Measurements from ENCODE around the gene ARHGEF7. TPM values are rescaled to one million over a fixed set of nuclear protein-coding genes. Genes with fewer than 3 reads are reported as not detected.

ARHGEF7 gene
- polyA plus RNA-seq, 1 experiment: 32.0 TPM

- no peak for TF ChIP-seq CTCF (IDR thresholded peaks at IDR 0.05; ENCODE audit: insufficient read depth, low read depth, low read length)
- DNase-seq (ENCODE audit: low read depth): no peak
- CTCF ChIA-PET: no interaction called here
- Histone ChIP-seq H3K27me3 (ENCODE audit: control insufficient read depth, insufficient read depth, low read length) (no peaks in the 10 kb centered on the region), H3K36me3 (ENCODE audit: control insufficient read depth, insufficient read depth, low read length) (no peaks in the 10 kb centered on the region), H3K4me3 (ENCODE audit: low read depth, low read length) (no peak overlapping the region)
- POLR2A ChIA-PET: no interaction called here
Measured at GRCh38 chr13:111346101-111346680, 231.1 kb downstream of the ARHGEF7 start.

- no peak for DNase-seq (ENCODE audit: low read depth)
- H3K27me3 ChIP-seq (ENCODE audit: control insufficient read depth, insufficient read depth, low read length): no peaks in the 10 kb centered on the region
- no peak for TF ChIP-seq CTCF (IDR thresholded peaks at IDR 0.05; ENCODE audit: insufficient read depth, low read depth, low read length)
- CTCF ChIA-PET: no interaction called here
- POLR2A ChIA-PET: no interaction called here
- H3K4me3 ChIP-seq (ENCODE audit: low read depth, low read length): no peak overlapping the region
- no peaks in the 10 kb centered on the region for H3K36me3 ChIP-seq (ENCODE audit: control insufficient read depth, insufficient read depth, low read length)
Measured at GRCh38 chr13:111347438-111347837, 232.3 kb downstream of the ARHGEF7 start.

- H3K36me3 ChIP-seq (ENCODE audit: control insufficient read depth, insufficient read depth, low read length): no peaks in the 10 kb centered on the region
- no peak for DNase-seq (ENCODE audit: low read depth)
- TF ChIP-seq CTCF (IDR thresholded peaks at IDR 0.05; ENCODE audit: insufficient read depth, low read depth, low read length): no peak
- peaks cover 3% of the 10 kb centered on the region for H3K27me3 ChIP-seq (ENCODE audit: control insufficient read depth, insufficient read depth, low read length)
- CTCF ChIA-PET: no interaction called here
- POLR2A ChIA-PET: no interaction called here
- H3K4me3 ChIP-seq (ENCODE audit: low read depth, low read length): no peak overlapping the region
Measured at GRCh38 chr13:111353508-111353907, 238.4 kb downstream of the ARHGEF7 start.

- no peak for DNase-seq (ENCODE audit: low read depth)
- POLR2A ChIA-PET: no interaction called here
- CTCF ChIA-PET: no interaction called here
- Histone ChIP-seq H3K27me3 (ENCODE audit: control insufficient read depth, insufficient read depth, low read length) (peaks cover 3% of the 10 kb centered on the region), H3K4me3 (ENCODE audit: low read depth, low read length) (no peak overlapping the region), H3K36me3 (ENCODE audit: control insufficient read depth, insufficient read depth, low read length) (no peaks in the 10 kb centered on the region)
- TF ChIP-seq CTCF (IDR thresholded peaks at IDR 0.05; ENCODE audit: insufficient read depth, low read depth, low read length): no peak
Measured at GRCh38 chr13:111354789-111355188, 239.7 kb downstream of the ARHGEF7 start.

Other genes with a start within 250 kb of the ARHGEF7 start
- gene ANKRD10, start 200.2 kb upstream of the ARHGEF7 start, polyA plus RNA-seq (2011; rRNA removed): 43.5 and 54.4 TPM in 2 replicates
- 0.17 and 0.54 TPM in 2 replicates for gene TEX29, start 205.3 kb downstream of the ARHGEF7 start, polyA plus RNA-seq (2011; rRNA removed)

Data from BJ (cell line).